DOHH2 (cell line): ENCODE results near the gene MTF1.

Experiments used
- CTCF ChIP-seq: fragments of 200-600 bp; sonication (generic); IDR thresholded peaks from one replicate; pipeline ENCODE4 v1.5.1; 2014; ENCODE audit warnings: antibody characterized with exemption, mild to moderate bottlenecking, low read depth, low read length; ENCODE audit not compliant: poor library complexity, severe bottlenecking
- EZH2phosphoT487 ChIP-seq: fragments of 200-600 bp; sonication (generic); IDR thresholded peaks from 2 replicates; pipeline ENCODE4 v1.6.1; 2017; ENCODE audit warnings: borderline replicate concordance, mild to moderate bottlenecking, antibody characterized with exemption, low read length, moderate library complexity, mixed read lengths

GRCh38 chr1:37809942-37810341 lies 49.5 kb downstream of the MTF1 start:
- no peak for TF ChIP-seq CTCF
- TF ChIP-seq EZH2phosphoT487, result no peak
